ENCODE results near the gene E2F4.
A peak's percentile ranks its signal among the peaks of the same experiment; 100 is the strongest.

E2F4 gene

GRCh38 chr16:67194260-67194659 is 2.3 kb downstream of the E2F4 start:
- DNase-seq: no peak

GRCh38 chr16:67195676-67196075 is 3.7 kb downstream of the E2F4 start:
- DNase-seq: no peak

GRCh38 chr16:67196881-67197280 is 4.9 kb downstream of the E2F4 start:
- no peak for DNase-seq

- no peak for DNase-seq
Observed at GRCh38 chr16:67197704-67198103, 5.7 kb downstream of the E2F4 start.

- peak; percentile 64 for DNase-seq
Observed at GRCh38 chr16:67198238-67198734, 6.3 kb downstream of the E2F4 start.

GRCh38 chr16:67199011-67199807 is 7.3 kb downstream of the E2F4 start, which contains the start of gene ELMO3:
TSS of gene ELMO3 (plus strand) at chr16:67199131. CDS start at chr16:67199327, 196 bp downstream.
- peak; percentile 53 for DNase-seq

GRCh38 chr16:67199808-67200198 is 7.8 kb downstream of the E2F4 start:
- DNase-seq: no peak

GRCh38 chr16:67200491-67200890 is 8.5 kb downstream of the E2F4 start:
- no peak for DNase-seq

GRCh38 chr16:67201411-67202345 is 9.7 kb downstream of the E2F4 start:
- no peak for DNase-seq

GRCh38 chr16:67202426-67202825 is 10.5 kb downstream of the E2F4 start:
- DNase-seq: no peak

GRCh38 chr16:67202956-67203493 is 11.1 kb downstream of the E2F4 start:
- DNase-seq: no peak

GRCh38 chr16:67204076-67204475 is 12.1 kb downstream of the E2F4 start:
- no peak for DNase-seq

- DNase-seq: no peak
Observed at GRCh38 chr16:67206129-67206837, 14.3 kb downstream of the E2F4 start.

GRCh38 chr16:67206838-67207248 is 14.9 kb downstream of the E2F4 start:
- DNase-seq: no peak

- DNase-seq: no peak
Observed at GRCh38 chr16:67207249-67208091, 15.5 kb downstream of the E2F4 start.

- no peak for DNase-seq
Observed at GRCh38 chr16:67208154-67208896, 16.4 kb downstream of the E2F4 start.

- DNase-seq: no peak
Observed at GRCh38 chr16:67209565-67209964, 17.6 kb downstream of the E2F4 start.

GRCh38 chr16:67210069-67210937 is 18.3 kb downstream of the E2F4 start:
- no peak for DNase-seq

- DNase-seq: no peak
Observed at GRCh38 chr16:67211674-67212073, 19.7 kb downstream of the E2F4 start.

GRCh38 chr16:67212766-67213165 is 20.8 kb downstream of the E2F4 start:
- DNase-seq: no peak
